Stimulated activated memory B cell treated with anti-CD40 and anti-IgM and Interleukin-4, amounts not matched to agents 10 μg/mL and 1 μg/mL and 100 μg/mL, for 72 hours (primary cell): ENCODE measurements around the gene IL4R.

Experiments
- ATAC-seq: fragments of 150-1000 bp; cut with Tn5 transposase; 2 replicates; pipeline ENCODE4 v1.10.0; 2021
- H3K27ac Mint-ChIP-seq: one replicate; pipeline ENCODE4 v1.8.0; 2022; ENCODE audit warnings: mild to moderate bottlenecking, mixed read lengths
- H3K27me3 Mint-ChIP-seq: one replicate; pipeline ENCODE4 v1.8.0; 2022; ENCODE audit warnings: mixed read lengths
- H3K36me3 Mint-ChIP-seq: one replicate; pipeline ENCODE4 v1.8.0; 2022; ENCODE audit warnings: mixed read lengths
- H3K4me1 Mint-ChIP-seq: one replicate; pipeline ENCODE4 v1.8.0; 2022; ENCODE audit warnings: mixed read lengths
- H3K4me3 Mint-ChIP-seq: one replicate; pipeline ENCODE4 v1.8.0; 2022; ENCODE audit warnings: mild to moderate bottlenecking, moderate library complexity, mixed read lengths
- H3K9me3 Mint-ChIP-seq: one replicate; pipeline ENCODE4 v1.8.0; 2022; ENCODE audit warnings: mixed read lengths

IL4R gene

DNA sequence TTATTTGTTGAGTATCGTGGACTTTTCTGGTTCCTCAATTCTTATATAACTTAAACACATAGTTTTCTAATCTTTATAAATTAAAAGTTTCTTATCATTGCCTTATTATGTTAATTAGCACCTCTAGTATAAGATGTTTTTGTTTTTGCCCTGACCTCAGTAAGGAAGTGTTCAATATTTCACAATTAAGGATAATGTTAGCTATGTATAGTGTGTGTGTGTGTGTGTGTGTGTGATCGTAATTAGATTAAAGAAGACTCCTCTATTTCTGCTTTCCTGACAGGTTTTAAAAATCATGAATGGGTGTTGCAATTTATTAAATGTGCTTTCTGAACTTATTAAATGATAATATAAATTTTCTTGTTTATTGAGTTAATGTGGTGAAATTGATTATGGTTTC lies 100.2 kb downstream of the IL4R start:
- Mint-ChIP-seq H3K27ac (no peak overlapping the region), H3K4me1 (peaks cover 51% of the 10 kb centered on the region)

More for the DNA sequence above, 100.2 kb downstream of the IL4R start:
- no peak for ATAC-seq
- Mint-ChIP-seq H3K27me3 (no peaks in the 10 kb centered on the region), H3K9me3 (peaks cover 7% of the 10 kb centered on the region), H3K4me3 (peak overlapping the region; percentile 13), H3K36me3 (peaks cover 64% of the 10 kb centered on the region)
